Activated effector memory CD4-positive, alpha-beta T cell treated with anti-CD3 and anti-CD28 coated beads, Interleukin-2, amount 50 U/mL, for 16 hours (primary cell): ENCODE measurements around the gene C10orf105.
A peak's percentile ranks its signal among the peaks of the same experiment; 100 is the strongest.

ENCODE experiments used
- DNase-seq: peaks from one replicate; pipeline ENCODE4 v3.0.0-alpha.2; 2020

The C10orf105 gene

GRCh38 chr10:71750986-71751385 lies 31.4 kb upstream of the C10orf105 start:
- DNase-seq, result no peak

GRCh38 chr10:71750124-71750841 lies 30.7 kb upstream of the C10orf105 start:
- DNase-seq, result no peak

GRCh38 chr10:71749396-71749795 lies 29.8 kb upstream of the C10orf105 start:
- no peak for DNase-seq

- DNase-seq, result peak; percentile 88
These were observed 29.2 kb upstream of the C10orf105 start for GRCh38 chr10:71748671-71749191.

- no peak for DNase-seq
These were observed 28.3 kb upstream of the C10orf105 start for GRCh38 chr10:71747551-71748523.

- no peak for DNase-seq
These were observed 27.5 kb upstream of the C10orf105 start for GRCh38 chr10:71747039-71747531.

- DNase-seq, result no peak
These were observed 26.9 kb upstream of the C10orf105 start for GRCh38 chr10:71746344-71747037.

- no peak for DNase-seq
These were observed 26.2 kb upstream of the C10orf105 start for GRCh38 chr10:71745664-71746250.

GRCh38 chr10:71744897-71745663 lies 25.5 kb upstream of the C10orf105 start:
- DNase-seq, result no peak

- no peak for DNase-seq
These were observed 24.3 kb upstream of the C10orf105 start for GRCh38 chr10:71743866-71744265.

GRCh38 chr10:71743089-71743838 lies 23.7 kb upstream of the C10orf105 start:
- DNase-seq, result no peak

GRCh38 chr10:71742301-71743088 lies 22.9 kb upstream of the C10orf105 start:
- DNase-seq, result peak; percentile 63

- no peak for DNase-seq
These were observed 22.1 kb upstream of the C10orf105 start for GRCh38 chr10:71741671-71742070.

GRCh38 chr10:71741029-71741428 lies 21.5 kb upstream of the C10orf105 start:
- DNase-seq, result no peak

- DNase-seq, result no peak
These were observed 20.6 kb upstream of the C10orf105 start for GRCh38 chr10:71740069-71740653.

- no peak for DNase-seq
These were observed 19.9 kb upstream of the C10orf105 start for GRCh38 chr10:71739358-71739900.

GRCh38 chr10:71737834-71738197 lies 18.2 kb upstream of the C10orf105 start:
- no peak for DNase-seq

- no peak for DNase-seq
These were observed 17.6 kb upstream of the C10orf105 start for GRCh38 chr10:71737001-71737833.
